Measurements from ENCODE around the gene TMEM89.

- TF ChIP-seq POLR2AphosphoS5 (IDR thresholded peaks at IDR 0.05) (no peak), CTCF (IDR thresholded peaks at IDR 0.05) (no peak), POLR2A (IDR thresholded peaks at IDR 0.05; ENCODE audit: low read depth) (no peak)
Measured at GRCh38 chr3:48634661-48635221, 13.2 kb upstream of the TMEM89 start.

Data from esophagus muscularis mucosa (tissue), 3 donors.